HFF-Myc (cell line): Measurements from ENCODE around the gene NHLH2.

Experiments
- DNase-seq: peaks from one replicate; pipeline ENCODE4 v3.0.0-alpha.2; 2011; ENCODE audit warnings: low read depth; ENCODE audit errors: extremely low read depth
- H3K4me3 ChIP-seq: replicated peaks from 2 replicates; pipeline ENCODE4 v1.5.1; 2011; ENCODE audit warnings: low read depth, mild to moderate bottlenecking, control low read depth, low read length
- TF ChIP-seq, protein P1 (sequence below): IDR thresholded peaks from 2 replicates; pipeline ENCODE4 v1.5.1; 2012; ENCODE audit warnings: mild to moderate bottlenecking, low read depth, low read length, control low read depth; ENCODE audit errors: missing control alignments

Gene NHLH2

DNA sequence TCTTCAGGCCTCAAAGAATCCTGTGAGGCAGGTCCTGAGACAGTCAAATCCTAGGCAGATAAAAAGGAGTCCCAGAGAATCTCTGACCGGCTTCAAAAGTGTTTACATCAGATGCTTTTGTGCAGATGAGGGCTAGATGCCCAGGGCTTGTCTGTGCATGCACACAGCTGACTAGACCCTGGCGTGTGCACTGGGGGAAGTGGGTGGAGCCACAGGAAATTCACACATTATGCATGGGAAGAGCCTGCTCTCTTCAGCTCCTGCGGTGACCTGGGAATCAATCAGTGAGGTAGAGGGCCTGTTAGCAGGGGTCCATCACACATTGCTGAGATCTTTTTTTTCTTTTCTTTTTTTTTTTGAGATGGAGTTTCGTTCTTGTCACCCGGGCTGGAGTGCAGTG is 36.6 kb upstream of the NHLH2 start:
- no peak overlapping the region for H3K4me3 ChIP-seq
- DNase-seq = peak; percentile 7
- TF ChIP-seq, protein P1, sequence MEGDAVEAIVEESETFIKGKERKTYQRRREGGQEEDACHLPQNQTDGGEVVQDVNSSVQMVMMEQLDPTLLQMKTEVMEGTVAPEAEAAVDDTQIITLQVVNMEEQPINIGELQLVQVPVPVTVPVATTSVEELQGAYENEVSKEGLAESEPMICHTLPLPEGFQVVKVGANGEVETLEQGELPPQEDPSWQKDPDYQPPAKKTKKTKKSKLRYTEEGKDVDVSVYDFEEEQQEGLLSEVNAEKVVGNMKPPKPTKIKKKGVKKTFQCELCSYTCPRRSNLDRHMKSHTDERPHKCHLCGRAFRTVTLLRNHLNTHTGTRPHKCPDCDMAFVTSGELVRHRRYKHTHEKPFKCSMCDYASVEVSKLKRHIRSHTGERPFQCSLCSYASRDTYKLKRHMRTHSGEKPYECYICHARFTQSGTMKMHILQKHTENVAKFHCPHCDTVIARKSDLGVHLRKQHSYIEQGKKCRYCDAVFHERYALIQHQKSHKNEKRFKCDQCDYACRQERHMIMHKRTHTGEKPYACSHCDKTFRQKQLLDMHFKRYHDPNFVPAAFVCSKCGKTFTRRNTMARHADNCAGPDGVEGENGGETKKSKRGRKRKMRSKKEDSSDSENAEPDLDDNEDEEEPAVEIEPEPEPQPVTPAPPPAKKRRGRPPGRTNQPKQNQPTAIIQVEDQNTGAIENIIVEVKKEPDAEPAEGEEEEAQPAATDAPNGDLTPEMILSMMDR = no peak

DNA sequence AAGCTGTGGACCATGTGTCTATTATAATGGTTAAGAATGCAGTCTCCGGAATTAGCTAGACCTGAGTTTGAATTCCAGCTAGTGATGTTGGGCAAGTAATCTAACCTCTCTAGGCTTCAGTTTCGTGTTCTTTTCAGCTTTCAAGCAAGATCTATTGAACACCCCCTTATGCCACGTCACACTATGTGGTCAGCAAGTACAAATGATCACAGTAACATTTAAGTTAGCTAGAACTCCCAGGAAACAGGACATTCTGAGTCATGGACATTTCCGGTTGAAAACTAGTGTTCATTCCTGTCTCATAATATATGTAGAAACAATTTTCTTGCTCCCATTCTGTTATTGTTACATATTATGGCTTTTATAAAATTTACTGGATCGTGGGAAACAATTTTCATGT is 34.0 kb upstream of the NHLH2 start:
- no peak overlapping the region for H3K4me3 ChIP-seq
- DNase-seq = peak; percentile 3
- TF ChIP-seq, protein P1 = no peak

DNA sequence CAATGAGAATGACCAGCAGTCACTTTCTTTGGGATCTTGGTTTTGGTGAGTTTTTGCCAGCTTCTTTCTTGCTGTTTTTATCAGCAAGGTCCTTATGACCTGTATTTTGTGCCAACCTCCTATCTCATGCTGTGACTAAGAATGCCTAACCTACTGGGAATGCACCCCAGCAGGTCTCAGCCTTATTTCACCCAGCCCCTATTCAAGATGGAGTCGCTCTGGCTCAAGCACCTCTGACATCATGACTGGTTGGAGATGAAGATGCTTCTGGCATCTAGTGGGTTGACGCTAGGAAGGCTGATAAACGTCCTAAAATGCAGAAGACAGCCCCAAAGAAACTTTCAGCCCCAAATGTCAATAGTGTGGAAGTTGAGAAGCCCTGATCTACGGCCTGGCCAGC is 33.6 kb upstream of the NHLH2 start:
- TF ChIP-seq, protein P1 = no peak
- DNase-seq = no peak
- no peak overlapping the region for H3K4me3 ChIP-seq

DNA sequence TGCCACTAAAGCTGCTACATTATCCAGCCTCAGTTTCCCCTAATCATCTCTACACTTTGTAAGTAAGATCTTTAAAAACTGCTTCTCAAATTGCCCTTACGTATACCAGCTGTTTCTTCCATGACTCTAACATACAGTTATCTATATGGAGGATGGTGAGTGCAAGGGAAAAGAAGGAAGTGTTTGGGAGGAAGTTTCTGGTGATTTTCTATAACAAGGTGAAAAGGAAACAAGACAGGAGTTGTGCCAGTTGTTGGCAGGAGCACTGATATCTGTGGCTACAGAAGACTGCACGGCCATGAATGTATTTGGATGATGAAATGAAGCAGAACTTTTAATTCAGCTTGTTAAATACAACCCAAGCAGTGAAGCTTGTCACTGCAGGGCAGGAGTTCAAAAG is 32.3 kb upstream of the NHLH2 start:
- no peak overlapping the region for H3K4me3 ChIP-seq
- TF ChIP-seq, protein P1 = no peak
- DNase-seq = no peak

DNA sequence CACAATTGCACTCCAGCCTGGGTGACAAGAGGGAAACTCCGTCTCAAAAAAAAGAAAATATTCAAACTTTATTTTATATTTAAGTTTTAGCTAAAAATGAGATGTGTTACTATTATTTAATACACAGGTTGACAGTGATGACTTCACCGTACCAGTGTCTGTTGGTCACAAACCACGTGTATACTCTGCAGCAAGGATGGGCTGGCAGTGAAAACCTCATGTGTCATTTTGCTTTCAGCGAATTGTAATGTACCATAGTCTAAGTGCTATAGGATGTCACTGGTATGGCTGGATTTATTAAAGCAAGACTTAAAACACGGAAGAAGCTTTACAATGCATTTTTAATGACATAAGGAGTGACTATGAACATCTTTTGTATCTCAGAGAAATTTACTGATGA is 28.1 kb upstream of the NHLH2 start:
- TF ChIP-seq, protein P1 = no peak
- no peak overlapping the region for H3K4me3 ChIP-seq
- no peak for DNase-seq

DNA sequence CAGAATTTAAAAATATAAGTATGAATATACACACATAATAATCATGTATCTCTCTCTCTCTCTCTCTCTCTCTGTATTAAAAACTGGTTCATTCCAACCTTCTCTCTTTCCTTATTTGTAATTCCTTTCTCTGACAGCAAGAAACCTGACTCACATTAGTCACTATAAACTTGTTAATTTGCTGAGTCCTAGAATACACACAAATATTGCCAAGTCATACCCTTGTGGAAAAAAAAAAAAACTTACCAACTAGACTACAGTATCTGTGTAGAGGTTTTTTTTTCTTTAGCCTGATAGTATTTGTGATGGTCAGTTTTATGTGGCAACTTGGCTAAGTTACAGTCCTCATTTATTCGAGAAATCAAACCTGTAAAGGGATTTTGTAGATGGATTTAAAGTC is 26.3 kb upstream of the NHLH2 start:
- no peak overlapping the region for H3K4me3 ChIP-seq
- TF ChIP-seq, protein P1 = no peak
- no peak for DNase-seq

DNA sequence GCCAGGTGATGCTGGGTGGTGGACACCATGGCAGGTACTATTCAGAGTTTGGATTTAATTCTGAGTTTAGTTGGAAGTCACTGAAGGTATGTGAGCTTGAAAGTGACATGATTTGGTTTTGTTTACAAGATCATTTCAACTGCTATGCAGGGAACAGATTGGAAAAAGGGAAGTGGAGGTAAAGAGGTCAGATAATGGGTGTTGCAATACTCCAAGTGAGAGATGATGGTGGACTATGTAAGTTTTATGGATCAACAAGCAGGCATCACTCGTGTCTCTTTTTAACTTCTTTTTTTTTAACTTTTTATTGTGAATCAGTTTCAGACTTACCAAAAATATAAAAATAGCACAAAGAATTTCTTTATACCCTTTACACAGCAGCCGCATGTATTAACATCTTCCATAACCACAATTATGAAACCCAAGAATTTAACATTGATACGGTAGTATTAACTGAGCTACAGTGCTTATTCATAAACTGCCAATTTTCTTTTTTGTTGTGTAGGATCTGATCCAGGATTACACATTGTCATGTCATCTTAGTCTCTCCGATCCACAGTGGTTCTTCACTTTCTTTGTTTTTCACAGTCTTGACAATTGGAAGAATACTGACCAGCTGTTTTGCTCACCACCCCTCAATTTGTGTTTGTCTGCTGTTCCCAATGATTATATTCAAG is 24.9 kb upstream of the NHLH2 start:
- TF ChIP-seq, protein P1 = no peak
- no peak for DNase-seq
- H3K4me3 ChIP-seq = no peak overlapping the region
